ENCODE results near the gene RUNX3. TPM values are rescaled to one million over a fixed set of nuclear protein-coding genes. Genes with fewer than 3 reads are reported as not detected.

RUNX3 gene
- total and polyA plus RNA-seq, 4 donors = 0.43 to 1.1 (median 0.88) TPM

- H3K27ac ChIP-seq (ENCODE audit: low read depth in 1 of 2, low read length in 2 of 2) = no peak overlapping the region
- no peak for DNase-seq (ENCODE audit: low spot score)
- no peaks in the 10 kb centered on the region for H3K4me1 ChIP-seq (ENCODE audit: control insufficient read depth in 4 of 4, insufficient read depth in 4 of 4, low read length in 3 of 4)
- no peak for TF ChIP-seq SP1 (IDR thresholded peaks at IDR 0.05)
- no peak for TF ChIP-seq RAD21 (IDR thresholded peaks at IDR 0.05)
- TF ChIP-seq, protein P1, sequence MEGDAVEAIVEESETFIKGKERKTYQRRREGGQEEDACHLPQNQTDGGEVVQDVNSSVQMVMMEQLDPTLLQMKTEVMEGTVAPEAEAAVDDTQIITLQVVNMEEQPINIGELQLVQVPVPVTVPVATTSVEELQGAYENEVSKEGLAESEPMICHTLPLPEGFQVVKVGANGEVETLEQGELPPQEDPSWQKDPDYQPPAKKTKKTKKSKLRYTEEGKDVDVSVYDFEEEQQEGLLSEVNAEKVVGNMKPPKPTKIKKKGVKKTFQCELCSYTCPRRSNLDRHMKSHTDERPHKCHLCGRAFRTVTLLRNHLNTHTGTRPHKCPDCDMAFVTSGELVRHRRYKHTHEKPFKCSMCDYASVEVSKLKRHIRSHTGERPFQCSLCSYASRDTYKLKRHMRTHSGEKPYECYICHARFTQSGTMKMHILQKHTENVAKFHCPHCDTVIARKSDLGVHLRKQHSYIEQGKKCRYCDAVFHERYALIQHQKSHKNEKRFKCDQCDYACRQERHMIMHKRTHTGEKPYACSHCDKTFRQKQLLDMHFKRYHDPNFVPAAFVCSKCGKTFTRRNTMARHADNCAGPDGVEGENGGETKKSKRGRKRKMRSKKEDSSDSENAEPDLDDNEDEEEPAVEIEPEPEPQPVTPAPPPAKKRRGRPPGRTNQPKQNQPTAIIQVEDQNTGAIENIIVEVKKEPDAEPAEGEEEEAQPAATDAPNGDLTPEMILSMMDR (IDR thresholded peaks at IDR 0.05; ENCODE audit: low read depth, low read length, missing input control) = no peak
- no peak for TF ChIP-seq NR2F2 (IDR thresholded peaks at IDR 0.05)
- no peak for TF ChIP-seq ATF3 (IDR thresholded peaks at IDR 0.05)
- TF ChIP-seq GABPA (IDR thresholded peaks at IDR 0.05 in 1 of 2, conservative IDR thresholded peaks at IDR 0.05 in 1 of 2) = no peak
- TF ChIP-seq HNF4G (IDR thresholded peaks at IDR 0.05) = no peak
- TF ChIP-seq, protein P2, sequence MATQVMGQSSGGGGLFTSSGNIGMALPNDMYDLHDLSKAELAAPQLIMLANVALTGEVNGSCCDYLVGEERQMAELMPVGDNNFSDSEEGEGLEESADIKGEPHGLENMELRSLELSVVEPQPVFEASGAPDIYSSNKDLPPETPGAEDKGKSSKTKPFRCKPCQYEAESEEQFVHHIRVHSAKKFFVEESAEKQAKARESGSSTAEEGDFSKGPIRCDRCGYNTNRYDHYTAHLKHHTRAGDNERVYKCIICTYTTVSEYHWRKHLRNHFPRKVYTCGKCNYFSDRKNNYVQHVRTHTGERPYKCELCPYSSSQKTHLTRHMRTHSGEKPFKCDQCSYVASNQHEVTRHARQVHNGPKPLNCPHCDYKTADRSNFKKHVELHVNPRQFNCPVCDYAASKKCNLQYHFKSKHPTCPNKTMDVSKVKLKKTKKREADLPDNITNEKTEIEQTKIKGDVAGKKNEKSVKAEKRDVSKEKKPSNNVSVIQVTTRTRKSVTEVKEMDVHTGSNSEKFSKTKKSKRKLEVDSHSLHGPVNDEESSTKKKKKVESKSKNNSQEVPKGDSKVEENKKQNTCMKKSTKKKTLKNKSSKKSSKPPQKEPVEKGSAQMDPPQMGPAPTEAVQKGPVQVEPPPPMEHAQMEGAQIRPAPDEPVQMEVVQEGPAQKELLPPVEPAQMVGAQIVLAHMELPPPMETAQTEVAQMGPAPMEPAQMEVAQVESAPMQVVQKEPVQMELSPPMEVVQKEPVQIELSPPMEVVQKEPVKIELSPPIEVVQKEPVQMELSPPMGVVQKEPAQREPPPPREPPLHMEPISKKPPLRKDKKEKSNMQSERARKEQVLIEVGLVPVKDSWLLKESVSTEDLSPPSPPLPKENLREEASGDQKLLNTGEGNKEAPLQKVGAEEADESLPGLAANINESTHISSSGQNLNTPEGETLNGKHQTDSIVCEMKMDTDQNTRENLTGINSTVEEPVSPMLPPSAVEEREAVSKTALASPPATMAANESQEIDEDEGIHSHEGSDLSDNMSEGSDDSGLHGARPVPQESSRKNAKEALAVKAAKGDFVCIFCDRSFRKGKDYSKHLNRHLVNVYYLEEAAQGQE (IDR thresholded peaks at IDR 0.05) = no peak
- no peak for TF ChIP-seq HNF4A (conservative IDR thresholded peaks at IDR 0.05)
- TF ChIP-seq FOXA2 (IDR thresholded peaks at IDR 0.05) = no peak
- no peak for TF ChIP-seq TAF1 (conservative IDR thresholded peaks at IDR 0.05)
- TF ChIP-seq FOXA1 (IDR thresholded peaks at IDR 0.05) = no peak
- TF ChIP-seq EGR1 (IDR thresholded peaks at IDR 0.05; ENCODE audit: low read depth in 2 of 2) = no peak
- no peak for TF ChIP-seq YY1 (IDR thresholded peaks at IDR 0.05)
- TF ChIP-seq MAX (IDR thresholded peaks at IDR 0.05) = no peak
- no peak for TF ChIP-seq RXRA (IDR thresholded peaks at IDR 0.05)
- TF ChIP-seq ZBTB33 (IDR thresholded peaks at IDR 0.05) = no peak
- TF ChIP-seq JUND (IDR thresholded peaks at IDR 0.05) = no peak
- no peak overlapping the region for H3K9ac ChIP-seq (ENCODE audit: low read depth in 1 of 2, low read length in 2 of 2)
- H3K36me3 ChIP-seq (ENCODE audit: control insufficient read depth in 4 of 4, insufficient read depth in 3 of 4, low read depth in 1 of 4, low read length in 3 of 4) = no peaks in the 10 kb centered on the region
- H3K27me3 ChIP-seq (ENCODE audit: control insufficient read depth in 4 of 4, insufficient read depth in 4 of 4, low read length in 3 of 4) = no peaks in the 10 kb centered on the region
- 85% methylated on average over 10 of the region's 10 CpGs for WGBS
- no peak overlapping the region for H3K4me3 ChIP-seq (ENCODE audit: low read depth in 1 of 3, low read length in 3 of 3)
- no peaks in the 10 kb centered on the region for H3K9me3 ChIP-seq (ENCODE audit: control insufficient read depth in 4 of 4, low read length in 3 of 4)
These were observed 16.4 kb downstream of the RUNX3 start for GRCh38 chr1:24913616-24914225.
